ENCODE results near the gene PPIL1. TPM values are rescaled to one million over a fixed set of nuclear protein-coding genes. Genes with fewer than 3 reads are reported as not detected.

The PPIL1 gene
- total and polyA plus RNA-seq, 2 of the 13 experiments (the other 11 are each of a cell fraction or from before 2014, with no cell fraction given) = 74.2 to 144 TPM

DNA sequence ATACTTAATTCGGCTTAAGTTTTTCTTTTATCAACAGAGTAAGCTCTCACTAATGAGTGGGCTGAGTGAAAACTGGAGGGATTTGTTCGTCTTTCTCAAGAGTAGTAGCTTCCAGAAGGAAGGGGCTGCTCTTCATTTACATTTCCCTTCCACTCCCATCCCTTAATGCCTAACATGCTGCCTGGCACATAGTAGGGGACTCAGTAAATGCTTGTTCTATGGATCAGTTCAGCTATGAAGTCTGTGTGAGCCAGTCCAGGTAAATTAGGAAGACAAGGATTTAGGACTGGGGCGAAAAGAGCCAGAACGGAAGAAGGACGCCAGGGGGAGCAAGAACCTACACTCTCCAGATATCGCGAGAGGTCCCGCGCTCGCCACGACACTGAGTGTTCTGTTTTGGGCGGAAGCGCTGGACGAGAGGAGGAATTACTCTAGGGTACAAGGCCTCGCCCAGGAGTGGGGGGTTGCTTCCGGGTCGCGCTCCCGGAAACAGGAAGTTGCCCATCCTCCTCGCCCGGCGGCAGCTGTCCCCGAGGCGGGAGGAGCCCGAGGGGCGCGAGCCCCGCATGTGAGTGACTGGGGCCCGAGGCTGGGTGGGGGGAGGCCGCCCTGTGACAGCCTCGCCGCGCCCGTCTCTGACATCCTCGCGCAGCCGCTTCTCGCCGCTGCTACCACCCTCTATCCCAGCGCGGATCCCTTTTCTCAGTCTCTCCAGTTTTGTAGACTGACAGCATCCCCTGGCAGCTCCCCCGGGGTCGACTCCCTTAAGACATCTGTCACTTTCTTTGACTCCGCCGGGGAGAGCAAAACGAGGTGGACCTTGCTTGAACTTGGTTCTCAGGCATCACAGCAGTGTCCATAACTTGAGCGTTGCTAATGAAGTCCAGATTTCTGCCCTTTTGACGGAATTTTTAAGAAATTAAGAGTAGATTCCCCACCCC is 11.1 kb upstream of the PPIL1 start, which contains the start of gene C6orf89 (continued):
- TF ChIP-seq KLF16 (CRISPR knock-in tag; IDR thresholded peaks at IDR 0.05) = peak; percentile 49 to 97; a peak in 3 of 4 replicates
- TF ChIP-seq ZBTB34 (CRISPR knock-in tag; IDR thresholded peaks at IDR 0.05) = peak; percentile 80
- TF ChIP-seq NCOR1 (IDR thresholded peaks at IDR 0.05; ENCODE audit: borderline replicate concordance, low read length) = peak; percentile 76; the same call in 1 of the 2 replicates
- no peak; the same call in 1 of the 2 replicates for TF ChIP-seq FOXJ3 (CRISPR knock-in tag; IDR thresholded peaks at IDR 0.05; ENCODE audit: borderline replicate concordance)
- peak; percentile 85; the same call in 1 of the 2 replicates for TF ChIP-seq ZBTB38 (CRISPR knock-in tag; IDR thresholded peaks at IDR 0.05)
- peak; percentile 84; the same call in 1 of the 2 replicates for TF ChIP-seq ZNF547 (CRISPR knock-in tag; IDR thresholded peaks at IDR 0.05)
- TF ChIP-seq ZNF556 (CRISPR knock-in tag; IDR thresholded peaks at IDR 0.05; ENCODE audit: borderline replicate concordance) = peak; percentile 97
- TF ChIP-seq, protein P1, sequence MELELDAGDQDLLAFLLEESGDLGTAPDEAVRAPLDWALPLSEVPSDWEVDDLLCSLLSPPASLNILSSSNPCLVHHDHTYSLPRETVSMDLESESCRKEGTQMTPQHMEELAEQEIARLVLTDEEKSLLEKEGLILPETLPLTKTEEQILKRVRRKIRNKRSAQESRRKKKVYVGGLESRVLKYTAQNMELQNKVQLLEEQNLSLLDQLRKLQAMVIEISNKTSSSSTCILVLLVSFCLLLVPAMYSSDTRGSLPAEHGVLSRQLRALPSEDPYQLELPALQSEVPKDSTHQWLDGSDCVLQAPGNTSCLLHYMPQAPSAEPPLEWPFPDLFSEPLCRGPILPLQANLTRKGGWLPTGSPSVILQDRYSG (CRISPR knock-in tag; IDR thresholded peaks at IDR 0.05) = no peak
- TF ChIP-seq, protein P2, sequence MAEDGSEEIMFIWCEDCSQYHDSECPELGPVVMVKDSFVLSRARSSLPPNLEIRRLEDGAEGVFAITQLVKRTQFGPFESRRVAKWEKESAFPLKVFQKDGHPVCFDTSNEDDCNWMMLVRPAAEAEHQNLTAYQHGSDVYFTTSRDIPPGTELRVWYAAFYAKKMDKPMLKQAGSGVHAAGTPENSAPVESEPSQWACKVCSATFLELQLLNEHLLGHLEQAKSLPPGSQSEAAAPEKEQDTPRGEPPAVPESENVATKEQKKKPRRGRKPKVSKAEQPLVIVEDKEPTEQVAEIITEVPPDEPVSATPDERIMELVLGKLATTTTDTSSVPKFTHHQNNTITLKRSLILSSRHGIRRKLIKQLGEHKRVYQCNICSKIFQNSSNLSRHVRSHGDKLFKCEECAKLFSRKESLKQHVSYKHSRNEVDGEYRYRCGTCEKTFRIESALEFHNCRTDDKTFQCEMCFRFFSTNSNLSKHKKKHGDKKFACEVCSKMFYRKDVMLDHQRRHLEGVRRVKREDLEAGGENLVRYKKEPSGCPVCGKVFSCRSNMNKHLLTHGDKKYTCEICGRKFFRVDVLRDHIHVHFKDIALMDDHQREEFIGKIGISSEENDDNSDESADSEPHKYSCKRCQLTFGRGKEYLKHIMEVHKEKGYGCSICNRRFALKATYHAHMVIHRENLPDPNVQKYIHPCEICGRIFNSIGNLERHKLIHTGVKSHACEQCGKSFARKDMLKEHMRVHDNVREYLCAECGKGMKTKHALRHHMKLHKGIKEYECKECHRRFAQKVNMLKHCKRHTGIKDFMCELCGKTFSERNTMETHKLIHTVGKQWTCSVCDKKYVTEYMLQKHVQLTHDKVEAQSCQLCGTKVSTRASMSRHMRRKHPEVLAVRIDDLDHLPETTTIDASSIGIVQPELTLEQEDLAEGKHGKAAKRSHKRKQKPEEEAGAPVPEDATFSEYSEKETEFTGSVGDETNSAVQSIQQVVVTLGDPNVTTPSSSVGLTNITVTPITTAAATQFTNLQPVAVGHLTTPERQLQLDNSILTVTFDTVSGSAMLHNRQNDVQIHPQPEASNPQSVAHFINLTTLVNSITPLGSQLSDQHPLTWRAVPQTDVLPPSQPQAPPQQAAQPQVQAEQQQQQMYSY (CRISPR knock-in tag; IDR thresholded peaks at IDR 0.05) = no peak
- TF ChIP-seq ZNF496 (CRISPR knock-in tag; IDR thresholded peaks at IDR 0.05; ENCODE audit: insufficient replicate concordance) = no peak
- 0 out of 2 replicates have a peak, but pooled peaks have one; percentile 71 for TF ChIP-seq ZNF678 (CRISPR knock-in tag; IDR thresholded peaks at IDR 0.05)
- no peak; the same call in 1 of the 2 replicates for TF ChIP-seq ZNF703 (CRISPR knock-in tag; IDR thresholded peaks at IDR 0.05; ENCODE audit: borderline replicate concordance)
- TF ChIP-seq, protein P3, sequence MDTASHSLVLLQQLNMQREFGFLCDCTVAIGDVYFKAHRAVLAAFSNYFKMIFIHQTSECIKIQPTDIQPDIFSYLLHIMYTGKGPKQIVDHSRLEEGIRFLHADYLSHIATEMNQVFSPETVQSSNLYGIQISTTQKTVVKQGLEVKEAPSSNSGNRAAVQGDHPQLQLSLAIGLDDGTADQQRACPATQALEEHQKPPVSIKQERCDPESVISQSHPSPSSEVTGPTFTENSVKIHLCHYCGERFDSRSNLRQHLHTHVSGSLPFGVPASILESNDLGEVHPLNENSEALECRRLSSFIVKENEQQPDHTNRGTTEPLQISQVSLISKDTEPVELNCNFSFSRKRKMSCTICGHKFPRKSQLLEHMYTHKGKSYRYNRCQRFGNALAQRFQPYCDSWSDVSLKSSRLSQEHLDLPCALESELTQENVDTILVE (CRISPR knock-in tag; IDR thresholded peaks at IDR 0.05) = peak; percentile 96
- peak; percentile 88; the same call in 1 of the 2 replicates for TF ChIP-seq GLI4 (CRISPR knock-in tag; IDR thresholded peaks at IDR 0.05; ENCODE audit: borderline replicate concordance)
- TF ChIP-seq SSRP1 (CRISPR knock-in tag; IDR thresholded peaks at IDR 0.05) = no peak
- TF ChIP-seq EEA1 (CRISPR knock-in tag; IDR thresholded peaks at IDR 0.05; ENCODE audit: borderline replicate concordance) = 0 out of 2 replicates have a peak, but pooled peaks have one; percentile 90
- peak; percentile 96 for TF ChIP-seq ZFY (CRISPR knock-in tag; IDR thresholded peaks at IDR 0.05)
- peak; percentile 96 for TF ChIP-seq SMAD3 (CRISPR knock-in tag; IDR thresholded peaks at IDR 0.05)
- TF ChIP-seq ZFP36 (IDR thresholded peaks at IDR 0.05; ENCODE audit: borderline replicate concordance, low read depth, low read length, partially characterized antibody) = no peak
- TF ChIP-seq CCDC6 (CRISPR knock-in tag; IDR thresholded peaks at IDR 0.05) = peak; percentile 59
- TF ChIP-seq ZNF180 (CRISPR knock-in tag; IDR thresholded peaks at IDR 0.05; ENCODE audit: borderline replicate concordance, low read depth) = no peak

All from HepG2 (cell line).